SK-N-SH (cell line): Measurements from ENCODE around the gene UGT1A3. TPM values are rescaled to one million over a fixed set of nuclear protein-coding genes. Genes with fewer than 3 reads are reported as not detected.

ENCODE experiments used
- CTCF ChIA-PET: fragments of 300-600, 350-600 bp; formaldehyde crosslinking; extraction: SDS; loops from one replicate; lab custom pipeline; 2021; lab: Yijun Ruan, JAX
- POLR2A ChIA-PET: fragments of 350-600 bp; sonication (Branson Sonifier 250); formaldehyde crosslinking; extraction: SDS; loops from one replicate; lab custom pipeline; 2020; ENCODE audit warnings: antibody characterized with exemption, inconsistent platforms; lab: Yijun Ruan, JAX
- DNase-seq: peaks from one replicate; pipeline ENCODE4 v3.0.0; 2012
- H2AFZ ChIP-seq: fragments of 200-600 bp; sonication (generic); 2 replicates; pipeline ENCODE4 v1.8.1; 2016; ENCODE audit warnings: antibody characterized with exemption, mild to moderate bottlenecking, low read depth
- H3F3A ChIP-seq: fragments of 200-600 bp; sonication (generic); replicated peaks from 2 replicates; pipeline ENCODE3; 2016; ENCODE audit warnings: antibody characterized with exemption, mild to moderate bottlenecking; ENCODE audit not compliant: insufficient read depth
- H3K27ac ChIP-seq, 2 experiments: fragments of 200-500 bp in 1 of 2; fragments of 200-600 bp in 1 of 2; sonication (Bioruptor generic) in 1 of 2; sonication (generic), shearing (Covaris generic) in 1 of 2; 2 replicates each; pipeline versions ENCODE4 v1.5.1 to v1.6.1; 2014 to 2016; ENCODE audit warnings: low read depth in 2 of 2, inconsistent platforms in 1 of 2, low read length in 1 of 2, mild to moderate bottlenecking in 1 of 2, mixed read lengths in 1 of 2
- H3K27me3 ChIP-seq: fragments of 200-600 bp; sonication (generic), shearing (Covaris generic); 2 replicates; pipeline ENCODE4 v1.6.1; 2016; ENCODE audit warnings: mixed run types; ENCODE audit not compliant: insufficient read depth
- H3K36me3 ChIP-seq, 2 experiments: fragments of 200-500 bp in 1 of 2; fragments of 200-600 bp in 1 of 2; sonication (Bioruptor generic) in 1 of 2; sonication (generic) in 1 of 2; replicated peaks in 1 of 2; 2 replicates each; pipeline versions ENCODE3 to v1.5.1; 2014 to 2016; ENCODE audit warnings: low read length in 1 of 2, mild to moderate bottlenecking in 1 of 2; ENCODE audit not compliant: insufficient read depth in 2 of 2, control insufficient read depth in 1 of 2
- H3K4me1 ChIP-seq, 2 experiments: fragments of 200-500 bp in 1 of 2; fragments of 200-600 bp in 1 of 2; sonication (Bioruptor generic) in 1 of 2; sonication (generic), shearing (Covaris generic) in 1 of 2; 2 replicates each; pipeline versions ENCODE4 v1.5.1 to v1.6.1; 2014 to 2016; ENCODE audit warnings: low read depth in 1 of 2, low read length in 1 of 2, mixed run types in 1 of 2; ENCODE audit not compliant: insufficient read depth in 2 of 2, control insufficient read depth in 1 of 2
- H3K4me2 ChIP-seq: fragments of 200-600 bp; sonication (generic), shearing (Covaris generic); 2 replicates; pipeline ENCODE4 v1.6.1; 2017; ENCODE audit warnings: mixed run types
- H3K4me3 ChIP-seq, 2 experiments: fragments of 200-500 bp in 1 of 2; fragments of 200-600 bp in 1 of 2; sonication (Bioruptor generic) in 1 of 2; sonication (generic), shearing (Covaris generic) in 1 of 2; 2 replicates each; pipeline versions ENCODE4 v1.5.1 to v1.8.1; 2014 to 2016; ENCODE audit warnings: low read depth in 2 of 2, inconsistent platforms in 1 of 2, low read length in 1 of 2, mild to moderate bottlenecking in 1 of 2, mixed read lengths in 1 of 2, moderate library complexity in 1 of 2
- H3K79me2 ChIP-seq: fragments of 200-600 bp; sonication (generic); 2 replicates; pipeline ENCODE4 v1.8.1; 2017; ENCODE audit warnings: mild to moderate bottlenecking; ENCODE audit not compliant: insufficient read depth
- H3K9ac ChIP-seq: fragments of 200-600 bp; sonication (generic); 2 replicates; pipeline ENCODE4 v1.6.1; 2017; ENCODE audit warnings: mixed run types
- H3K9me2 ChIP-seq: fragments of 200-600 bp; sonication (generic); 2 replicates; pipeline ENCODE4 v1.6.1; 2017; ENCODE audit warnings: mixed run types
- H3K9me3 ChIP-seq: fragments of 200-600 bp; sonication (generic); 2 replicates; pipeline ENCODE4 v1.6.1; 2017; ENCODE audit warnings: mixed run types, mild to moderate bottlenecking, moderate library complexity
- H4K20me1 ChIP-seq: fragments of 200-600 bp; sonication (generic); 2 replicates; pipeline ENCODE4 v1.6.1; 2017; ENCODE audit warnings: mild to moderate bottlenecking, mixed run types; ENCODE audit not compliant: insufficient read depth
- CTCF ChIP-seq: fragments of 200-600 bp; sonication (generic); IDR thresholded peaks from 2 replicates; pipeline ENCODE4 v1.6.1; 2017; ENCODE audit warnings: antibody characterized with exemption, mild to moderate bottlenecking, moderate library complexity
- ELF1 ChIP-seq: IDR thresholded peaks from 2 replicates; pipeline ENCODE4 v1.4.0; 2012
- EP300 ChIP-seq, 2 experiments: IDR thresholded peaks; 2 replicates each; pipeline versions ENCODE4 v1.4.0 to v1.6.1; 2012; ENCODE audit warnings: borderline replicate concordance in 1 of 2, low read depth in 1 of 2, low read length in 1 of 2
- FOSL2 ChIP-seq: IDR thresholded peaks from 2 replicates; pipeline ENCODE4 v1.4.0; 2012; ENCODE audit warnings: low read depth, mild to moderate bottlenecking, moderate library complexity, borderline replicate concordance
- FOXJ3 ChIP-seq: sonication (generic); formaldehyde crosslinking; IDR thresholded peaks from 2 replicates; pipeline ENCODE4 v1.5.1; 2020; ENCODE audit warnings: mild to moderate bottlenecking, missing genetic modification reagents
- FOXM1 ChIP-seq: IDR thresholded peaks from 2 replicates; pipeline ENCODE4 v1.4.0; 2012; ENCODE audit warnings: low read depth, mild to moderate bottlenecking
- GABPA ChIP-seq: IDR thresholded peaks from 2 replicates; pipeline ENCODE4 v1.4.0; 2012; ENCODE audit warnings: low read depth, mild to moderate bottlenecking
- GATA2 ChIP-seq: sonication (generic); formaldehyde crosslinking; IDR thresholded peaks from 2 replicates; pipeline ENCODE4 v1.5.0; 2020; ENCODE audit warnings: mild to moderate bottlenecking, missing genetic modification reagents
- JUND ChIP-seq: IDR thresholded peaks from 2 replicates; pipeline ENCODE4 v1.4.0; 2012
- MEF2A ChIP-seq: IDR thresholded peaks from 2 replicates; pipeline ENCODE4 v1.4.0; 2012; ENCODE audit warnings: low read depth, borderline replicate concordance
- MXI1 ChIP-seq: IDR thresholded peaks from 2 replicates; pipeline ENCODE4 v1.6.1; 2012; ENCODE audit warnings: mild to moderate bottlenecking, low read depth, low read length, improper control_type of control experiment
- POLR2AphosphoS5 ChIP-seq: IDR thresholded peaks from 2 replicates; pipeline ENCODE4 v1.6.1; 2012; ENCODE audit warnings: low read depth, low read length
- RAD21 ChIP-seq: IDR thresholded peaks from 2 replicates; pipeline ENCODE4 v1.6.1; 2012; ENCODE audit warnings: mild to moderate bottlenecking, low read length
- REST ChIP-seq: IDR thresholded peaks from 2 replicates; pipeline ENCODE4 v1.6.1; 2012; ENCODE audit warnings: mild to moderate bottlenecking, low read depth, low read length, moderate library complexity
- SMC3 ChIP-seq: IDR thresholded peaks from 2 replicates; pipeline ENCODE4 v1.6.1; 2012; ENCODE audit warnings: low read depth, low read length, improper control_type of control experiment
- TEAD4 ChIP-seq: IDR thresholded peaks from 2 replicates; pipeline ENCODE4 v1.4.0; 2012; ENCODE audit warnings: mild to moderate bottlenecking, borderline replicate concordance; ENCODE audit not compliant: insufficient read depth
- YY1 ChIP-seq: IDR thresholded peaks from 2 replicates; pipeline ENCODE4 v1.4.0; 2012; ENCODE audit warnings: low read depth, mild to moderate bottlenecking
- WGBS: methylation state at CpG from one replicate; pipeline ENCODE4 v1.1.6; 2017; ENCODE audit warnings: low lambda C conversion rate; 5-methylcytosine and 5-hydroxymethylcytosine counted together
- polyA plus RNA-seq, 3 experiments: library from polyadenylated mRNA; depleted of rRNA; stranded (reverse); fragments of >200 nt; gene quantifications; 2 replicates each; pipeline ENCODE4 v1.2.3, GENCODE V29; 2012
- TF ChIP-seq, protein P1 (sequence below): IDR thresholded peaks from 2 replicates; pipeline ENCODE4 v1.4.0; 2012; ENCODE audit warnings: low read depth, borderline replicate concordance
- TF ChIP-seq, protein P2 (sequence below): IDR thresholded peaks from 2 replicates; pipeline ENCODE4 v1.4.0; 2012; ENCODE audit warnings: low read depth

UGT1A3 gene
- polyA plus RNA-seq, 1 of the 3 experiments (the other 2 are of a cell fraction) = not detected

GRCh38 chr2:233779722-233780121, 50.9 kb downstream of the UGT1A3 start:
- Histone ChIP-seq H2AFZ (no peak overlapping the region), H3K9ac (no peak overlapping the region), H3F3A (no peaks in the 10 kb centered on the region), H3K36me3 (no peaks in the 10 kb centered on the region), H3K9me3 (no peaks in the 10 kb centered on the region)
- POLR2A ChIA-PET = no interaction called here
- TF ChIP-seq GATA2 (CRISPR knock-in tag) (no peak), POLR2AphosphoS5 (no peak), JUND (no peak), FOSL2 (no peak), CTCF (no peak), SMC3 (no peak), FOXJ3 (CRISPR knock-in tag) (no peak), RAD21 (no peak), FOXM1 (no peak), MXI1 (no peak), EP300 (IDR thresholded peaks at IDR 0.05; ENCODE audit: borderline replicate concordance in 1 of 2, low read depth in 1 of 2, low read length in 1 of 2) (no peak), YY1 (no peak), GABPA (no peak), TEAD4 (no peak)
- TF ChIP-seq, protein P1, sequence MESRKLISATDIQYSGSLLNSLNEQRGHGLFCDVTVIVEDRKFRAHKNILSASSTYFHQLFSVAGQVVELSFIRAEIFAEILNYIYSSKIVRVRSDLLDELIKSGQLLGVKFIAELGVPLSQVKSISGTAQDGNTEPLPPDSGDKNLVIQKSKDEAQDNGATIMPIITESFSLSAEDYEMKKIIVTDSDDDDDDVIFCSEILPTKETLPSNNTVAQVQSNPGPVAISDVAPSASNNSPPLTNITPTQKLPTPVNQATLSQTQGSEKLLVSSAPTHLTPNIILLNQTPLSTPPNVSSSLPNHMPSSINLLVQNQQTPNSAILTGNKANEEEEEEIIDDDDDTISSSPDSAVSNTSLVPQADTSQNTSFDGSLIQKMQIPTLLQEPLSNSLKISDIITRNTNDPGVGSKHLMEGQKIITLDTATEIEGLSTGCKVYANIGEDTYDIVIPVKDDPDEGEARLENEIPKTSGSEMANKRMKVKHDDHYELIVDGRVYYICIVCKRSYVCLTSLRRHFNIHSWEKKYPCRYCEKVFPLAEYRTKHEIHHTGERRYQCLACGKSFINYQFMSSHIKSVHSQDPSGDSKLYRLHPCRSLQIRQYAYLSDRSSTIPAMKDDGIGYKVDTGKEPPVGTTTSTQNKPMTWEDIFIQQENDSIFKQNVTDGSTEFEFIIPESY = no peak
- TF ChIP-seq, protein P2, sequence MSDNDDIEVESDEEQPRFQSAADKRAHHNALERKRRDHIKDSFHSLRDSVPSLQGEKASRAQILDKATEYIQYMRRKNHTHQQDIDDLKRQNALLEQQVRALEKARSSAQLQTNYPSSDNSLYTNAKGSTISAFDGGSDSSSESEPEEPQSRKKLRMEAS = no peak
- TF ChIP-seq, all 33 proteins: peak for 0
- Histone ChIP-seq H3K27ac (no peak overlapping the region), H3K4me3 (no peak overlapping the region), H3K27me3 (no peaks in the 10 kb centered on the region), H4K20me1 (no peaks in the 10 kb centered on the region), H3K4me2 (no peak overlapping the region), H3K9me2 (no peaks in the 10 kb centered on the region), H3K79me2 (no peaks in the 10 kb centered on the region), H3K4me1 (no peaks in the 10 kb centered on the region)
- no peak for DNase-seq
- CTCF ChIA-PET = interaction anchor here (1.0 kb wide), 1 partner anchor 162 kb away, joined by 3 read pairs; the partner anchor contains the start of gene UGT1A8
- 74% methylated on average over 3 of the region's 4 CpGs for WGBS

DNA sequence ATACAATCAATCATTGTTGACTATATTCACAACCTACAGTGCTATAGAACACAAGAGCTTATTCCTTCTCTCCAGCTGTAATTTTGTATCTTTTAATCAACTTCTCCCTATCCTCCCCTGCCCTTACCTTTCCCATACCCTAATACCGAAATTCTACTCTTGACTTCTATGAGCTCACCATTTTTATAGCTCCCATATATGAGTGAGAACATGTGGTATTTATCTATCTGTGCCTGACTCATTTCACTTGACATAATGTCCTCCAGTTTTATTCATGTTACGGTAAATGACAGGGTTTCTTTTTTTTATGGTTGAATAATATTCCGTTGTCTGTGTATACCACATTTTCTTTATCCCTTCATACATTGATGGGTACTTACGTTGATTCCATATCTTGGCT, 51.9 kb downstream of the UGT1A3 start:
- Histone ChIP-seq H4K20me1 (no peaks in the 10 kb centered on the region), H3K9me2 (no peaks in the 10 kb centered on the region), H2AFZ (no peak overlapping the region), H3K79me2 (no peaks in the 10 kb centered on the region), H3K27ac (no peak overlapping the region), H3K9me3 (no peaks in the 10 kb centered on the region), H3K4me3 (no peak overlapping the region), H3F3A (no peaks in the 10 kb centered on the region), H3K27me3 (no peaks in the 10 kb centered on the region), H3K4me2 (no peak overlapping the region), H3K36me3 (no peaks in the 10 kb centered on the region), H3K4me1 (no peaks in the 10 kb centered on the region), H3K9ac (no peak overlapping the region)
- WGBS = 43% methylated on average over 4 of the region's 4 CpGs
- ChIA-PET POLR2A (no interaction called here), CTCF (no interaction called here)
- DNase-seq = no peak
- TF ChIP-seq MEF2A (no peak), GATA2 (CRISPR knock-in tag) (no peak), CTCF (no peak), POLR2AphosphoS5 (no peak), ELF1 (no peak), REST (no peak)
